GM08714 (cell line): ENCODE measurements around the gene DENND5A.
"Not testable (repeated sequence)": the region's sequence is repeated elsewhere in the genome, so short reads cannot be mapped to it uniquely, and the experiment has no call there.

Source experiments
- H3K4me3 ChIP-seq: fragments of 200-500 bp; sonication (Bioruptor generic); 2 replicates; pipeline ENCODE4 v1.5.1; 2014; ENCODE audit warnings: mild to moderate bottlenecking, low read length, inconsistent platforms
- ZNF274 ChIP-seq: IDR thresholded peaks from 2 replicates; pipeline ENCODE4 v1.6.1; 2012; ENCODE audit warnings: mild to moderate bottlenecking, low read depth, low read length

Gene DENND5A

GRCh38 chr11:9208726-9209501 lies 56.2 kb downstream of the DENND5A start:
- no peak for TF ChIP-seq ZNF274
- H3K4me3 ChIP-seq, result peak overlapping the region; percentile 50

GRCh38 chr11:9207229-9207628 lies 57.9 kb downstream of the DENND5A start:
- H3K4me3 ChIP-seq, result no peak overlapping the region
- no peak for TF ChIP-seq ZNF274

GRCh38 chr11:9206496-9206895 lies 58.7 kb downstream of the DENND5A start:
- no peak overlapping the region for H3K4me3 ChIP-seq
- TF ChIP-seq ZNF274, result no peak

GRCh38 chr11:9203691-9204311 lies 61.3 kb downstream of the DENND5A start:
- no peak overlapping the region for H3K4me3 ChIP-seq
- TF ChIP-seq ZNF274, result no peak

GRCh38 chr11:9201372-9202162 lies 63.6 kb downstream of the DENND5A start:
- no peak overlapping the region for H3K4me3 ChIP-seq
- no peak for TF ChIP-seq ZNF274

- no peak for TF ChIP-seq ZNF274
- H3K4me3 ChIP-seq, result no peak overlapping the region
These were observed 64.7 kb downstream of the DENND5A start for GRCh38 chr11:9200471-9200870.

- TF ChIP-seq ZNF274, result no peak
- no peak overlapping the region for H3K4me3 ChIP-seq
These were observed 71.8 kb downstream of the DENND5A start for GRCh38 chr11:9193316-9193715.

- no peak overlapping the region for H3K4me3 ChIP-seq
- TF ChIP-seq ZNF274, result no peak
These were observed 72.6 kb downstream of the DENND5A start for GRCh38 chr11:9192561-9192960.

GRCh38 chr11:9190326-9191016 lies 74.7 kb downstream of the DENND5A start:
- not testable (repeated sequence) for H3K4me3 ChIP-seq

- H3K4me3 ChIP-seq, result not testable (repeated sequence)
These were observed 76.3 kb downstream of the DENND5A start for GRCh38 chr11:9188860-9189259.

GRCh38 chr11:9187616-9188015 lies 77.5 kb downstream of the DENND5A start:
- no peak for TF ChIP-seq ZNF274
- H3K4me3 ChIP-seq, result no peak overlapping the region

- no peak for TF ChIP-seq ZNF274
- H3K4me3 ChIP-seq, result no peak overlapping the region
These were observed 80.6 kb downstream of the DENND5A start for GRCh38 chr11:9184516-9184915.

- TF ChIP-seq ZNF274, result no peak
These were observed 82.8 kb downstream of the DENND5A start for GRCh38 chr11:9182180-9182871.

GRCh38 chr11:9180784-9181183 lies 84.4 kb downstream of the DENND5A start:
- TF ChIP-seq ZNF274, result no peak
- no peak overlapping the region for H3K4me3 ChIP-seq

More at GRCh38 chr11:9182180-9182871, 82.8 kb downstream of the DENND5A start:
- no peak overlapping the region for H3K4me3 ChIP-seq
